GM12872 (cell line): ENCODE measurements around the gene CDC42BPB.

Experiments
- TF ChIP-seq, protein P1 (sequence below): IDR thresholded peaks from 3 replicates; pipeline ENCODE4 v1.5.1; 2011; ENCODE audit warnings: low read depth, mild to moderate bottlenecking, low read length, moderate library complexity; ENCODE audit not compliant: insufficient read depth

CDC42BPB gene

DNA sequence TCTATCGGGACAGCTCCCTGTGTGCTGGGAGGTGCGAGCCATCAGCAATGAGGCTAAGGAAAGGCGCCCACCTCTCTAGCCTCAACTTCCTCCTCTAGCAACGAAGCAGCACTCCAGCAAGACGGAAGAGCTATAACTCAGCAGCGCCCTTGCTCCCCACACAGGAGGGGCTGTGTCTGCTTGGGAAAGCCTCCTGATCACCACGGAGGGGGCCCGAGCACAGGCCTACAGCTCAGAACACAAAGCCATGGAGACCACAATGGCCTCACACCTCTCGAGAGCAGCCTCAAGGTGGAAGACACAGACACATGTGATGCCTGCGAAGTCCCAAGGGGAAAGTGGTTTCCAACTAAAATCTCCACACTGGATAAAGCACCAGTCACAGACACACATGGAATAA lies 60.4 kb downstream of the CDC42BPB start:
- TF ChIP-seq, protein P1, sequence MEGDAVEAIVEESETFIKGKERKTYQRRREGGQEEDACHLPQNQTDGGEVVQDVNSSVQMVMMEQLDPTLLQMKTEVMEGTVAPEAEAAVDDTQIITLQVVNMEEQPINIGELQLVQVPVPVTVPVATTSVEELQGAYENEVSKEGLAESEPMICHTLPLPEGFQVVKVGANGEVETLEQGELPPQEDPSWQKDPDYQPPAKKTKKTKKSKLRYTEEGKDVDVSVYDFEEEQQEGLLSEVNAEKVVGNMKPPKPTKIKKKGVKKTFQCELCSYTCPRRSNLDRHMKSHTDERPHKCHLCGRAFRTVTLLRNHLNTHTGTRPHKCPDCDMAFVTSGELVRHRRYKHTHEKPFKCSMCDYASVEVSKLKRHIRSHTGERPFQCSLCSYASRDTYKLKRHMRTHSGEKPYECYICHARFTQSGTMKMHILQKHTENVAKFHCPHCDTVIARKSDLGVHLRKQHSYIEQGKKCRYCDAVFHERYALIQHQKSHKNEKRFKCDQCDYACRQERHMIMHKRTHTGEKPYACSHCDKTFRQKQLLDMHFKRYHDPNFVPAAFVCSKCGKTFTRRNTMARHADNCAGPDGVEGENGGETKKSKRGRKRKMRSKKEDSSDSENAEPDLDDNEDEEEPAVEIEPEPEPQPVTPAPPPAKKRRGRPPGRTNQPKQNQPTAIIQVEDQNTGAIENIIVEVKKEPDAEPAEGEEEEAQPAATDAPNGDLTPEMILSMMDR, result no peak

GRCh38 chr14:102994689-102995088 lies 62.7 kb downstream of the CDC42BPB start:
- TF ChIP-seq, protein P1, result no peak

DNA sequence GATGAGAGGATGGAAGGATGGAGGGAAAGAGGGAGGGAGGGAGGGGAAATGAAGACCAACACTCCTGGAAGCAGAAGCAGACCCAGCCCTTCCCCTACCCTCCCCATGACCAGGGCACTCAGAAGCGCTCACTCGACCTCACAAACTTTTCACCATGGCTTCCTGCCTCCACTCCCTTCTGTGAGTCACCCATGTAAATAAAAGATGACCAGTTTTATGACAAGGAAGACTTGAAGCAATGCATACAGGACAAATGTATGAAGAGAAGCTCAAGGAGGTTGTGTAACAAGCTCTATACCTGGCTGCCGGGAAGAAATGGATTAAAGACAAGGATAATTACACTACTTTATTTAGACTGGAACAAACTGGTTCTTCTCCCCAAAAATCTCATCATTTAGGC lies 63.8 kb downstream of the CDC42BPB start:
- TF ChIP-seq, protein P1, result no peak

DNA sequence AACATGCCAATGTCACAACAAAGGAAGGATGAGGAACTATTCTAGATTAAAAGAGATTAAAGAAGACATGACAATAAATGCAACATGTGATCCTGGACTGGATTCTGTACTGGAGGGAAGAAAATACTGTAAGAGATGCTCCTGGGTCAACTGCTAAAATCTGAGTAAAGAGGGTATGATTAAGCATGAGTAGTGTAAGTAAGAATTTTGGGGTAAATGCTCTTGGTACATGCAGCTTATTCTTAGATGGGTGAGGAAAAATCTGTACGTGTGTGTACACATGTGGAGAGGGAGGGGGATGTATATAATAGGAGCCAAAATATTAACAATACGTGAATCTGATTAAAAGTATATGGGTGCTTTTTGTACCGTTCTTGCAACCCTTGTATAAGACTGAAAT lies 66.0 kb downstream of the CDC42BPB start:
- TF ChIP-seq, protein P1, result no peak

GRCh38 chr14:102988054-102988453 lies 69.3 kb downstream of the CDC42BPB start:
- TF ChIP-seq, protein P1, result no peak

- TF ChIP-seq, protein P1, result no peak
Measured at GRCh38 chr14:102986810-102987579, 70.4 kb downstream of the CDC42BPB start.

- TF ChIP-seq, protein P1, result no peak
Measured at GRCh38 chr14:102985665-102986064, 71.7 kb downstream of the CDC42BPB start.
